Spleen (tissue), 11 donors: ENCODE results near the gene RGS7BP. TPM values are rescaled to one million over a fixed set of nuclear protein-coding genes. Genes with fewer than 3 reads are reported as not detected.

Experiments used
- DNase-seq: peaks from one replicate; pipeline ENCODE4 v3.0.0-alpha.2; 2020
- H3K27ac ChIP-seq, 8 donors: fragments of 200-600 bp; sonication (generic) in 7 of 8; 1 replicate in 4 of 8; 2 replicates in 4 of 8; pipeline versions ENCODE4 v1.5.0 to v1.8.0; 2016 to 2021; ENCODE audit warnings: inconsistent platforms in 4 of 8, mild to moderate bottlenecking in 4 of 8, moderate library complexity in 1 of 8
- H3K27me3 ChIP-seq, 7 donors: fragments of 200-600 bp; sonication (generic) in 6 of 7; replicated peaks in 1 of 7; 1 replicate in 4 of 7; 2 replicates in 3 of 7; pipeline versions ENCODE4 v1.5.0 to v1.8.0; 2016 to 2021; ENCODE audit warnings: inconsistent platforms in 3 of 7, mild to moderate bottlenecking in 1 of 7
- H3K36me3 ChIP-seq, 6 donors: fragments of 200-600 bp; sonication (generic) in 5 of 6; 1 replicate in 4 of 6; 2 replicates in 2 of 6; pipeline versions ENCODE4 v1.5.0 to v1.8.0; 2016 to 2021; ENCODE audit warnings: inconsistent platforms in 2 of 6
- H3K4me1 ChIP-seq, 6 donors: fragments of 200-600 bp; sonication (generic) in 5 of 6; 1 replicate in 3 of 6; 2 replicates in 3 of 6; pipeline versions ENCODE4 v1.5.0 to v1.8.0; 2016 to 2021; ENCODE audit warnings: inconsistent platforms in 3 of 6
- H3K4me3 ChIP-seq, 8 donors: fragments of 200-600 bp; sonication (generic) in 7 of 8; 1 replicate in 4 of 8; 2 replicates in 4 of 8; pipeline versions ENCODE4 v1.5.0 to v1.8.0; 2016 to 2021; ENCODE audit warnings: inconsistent platforms in 4 of 8, mild to moderate bottlenecking in 4 of 8, moderate library complexity in 2 of 8
- H3K9me3 ChIP-seq, 8 donors: fragments of 200-600 bp; sonication (generic) in 7 of 8; 1 replicate in 4 of 8; 2 replicates in 4 of 8; pipeline versions ENCODE4 v1.5.0 to v1.8.0; 2016 to 2021; ENCODE audit warnings: inconsistent platforms in 4 of 8
- POLR2A ChIP-seq, 3 donors: fragments of 450-650 bp; IDR thresholded peaks; one replicate each; pipeline ENCODE4 v1.5.1; 2017; ENCODE audit warnings: antibody characterized with exemption in 3 of 3, mild to moderate bottlenecking in 1 of 3
- POLR2AphosphoS5 ChIP-seq, 3 donors: sonication (generic); formaldehyde crosslinking; IDR thresholded peaks; one replicate each; pipeline ENCODE4 v1.5.1; 2017; ENCODE audit warnings: antibody characterized with exemption in 3 of 3
- WGBS, 5 donors: extraction: QIAGEN DNeasy Blood & Tissue Kit in 3 of 5; methylation state at CpG; one replicate each; pipeline versions ENCODE4 v1.1.5 to v1.1.7; 2013 to 2018; 5-methylcytosine and 5-hydroxymethylcytosine counted together
- intact Hi-C: fragments of 100-400 bp; cut with DNase I; formaldehyde crosslinking; loops from one replicate; pipeline ENCODE4 v1.15.0; 2023; ENCODE audit warnings: low total_unique reads
- polyA plus RNA-seq, 3 donors: library from polyadenylated mRNA; stranded (reverse); fragments of 200-250 nt; gene quantifications; one replicate each; pipeline ENCODE4 v1.2.1, GENCODE V29; 2013
- total RNA-seq, 7 donors: library from RNA; depleted of rRNA in 3 of 7; stranded (reverse); fragments of >200 nt in 3 of 7; fragmentation: NEBNext Ultra II Directional in 4 of 7; extraction: Animal tissue kit (Norgen Biotek cat#: 25700) in 4 of 7; gene quantifications; one replicate each; pipeline versions ENCODE4 v1.1.0 to v1.2.1, GENCODE V29; 2016 to 2021
- TF ChIP-seq, protein P1 (sequence below), 11 experiments: fragments of 200-600 bp in 7 of 11; fragments of 450-650 bp in 4 of 11; sonication (generic) in 4 of 11; IDR thresholded peaks in 8 of 11; conservative IDR thresholded peaks in 3 of 11; 1 replicate in 7 of 11; 2 replicates in 4 of 11; pipeline versions ENCODE4 v1.4.0 to v1.8.0; 2016 to 2021; ENCODE audit warnings: antibody characterized with exemption in 11 of 11, inconsistent platforms in 4 of 11, mild to moderate bottlenecking in 1 of 11
- donor health status: healthy with polysubstance abuse.
- donor health status: DM: no; HTN: no; CAD: no; lungs with moderate emphysema.
- donor health status: DM: no; HTN: no; CAD: no.
- donor health status: Bipolar disorder and iron deficiency.
- donor health status: healthy.
- donor health status: DM: no; HTN: no; CAD: no.
- donor health status: DM: yes; HTN: yes; CAD: no.

Gene RGS7BP
- total and polyA plus RNA-seq, 10 donors: 0.11 to 3.7 (median 0.73) TPM

DNA sequence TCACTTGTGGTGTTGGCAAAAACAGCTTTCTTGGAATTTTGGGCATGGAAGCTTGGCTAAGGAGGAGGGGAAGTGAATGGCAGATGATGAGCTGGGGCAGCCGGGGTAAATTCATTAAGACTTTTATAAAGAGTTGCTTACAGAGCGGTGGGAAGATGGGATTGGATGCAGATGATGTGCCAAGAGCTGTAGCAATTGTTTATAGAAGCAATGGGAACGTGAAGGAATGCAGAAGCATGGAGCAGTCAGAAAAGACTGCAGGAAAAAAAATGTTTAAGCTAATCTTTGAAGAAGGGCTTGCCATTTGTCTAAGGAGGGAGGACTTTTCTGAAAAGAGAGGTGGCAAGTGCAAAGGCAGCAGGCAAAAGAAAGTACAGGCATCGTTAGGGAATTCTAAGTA lies 97.9 kb downstream of the RGS7BP start:
- H3K27ac ChIP-seq: no peak overlapping the region
- 69 to 78% (median 72%) methylated on average over 4 of the region's 4 CpGs for WGBS, 5 donors
- no peaks in the 10 kb centered on the region for H3K27me3 ChIP-seq
- H3K9me3 ChIP-seq: no peaks in the 10 kb centered on the region
- H3K36me3 ChIP-seq: no peaks in the 10 kb centered on the region
- H3K4me1 ChIP-seq: no peaks in the 10 kb centered on the region
- intact Hi-C loops: no loop called here
- no peak for DNase-seq
- TF ChIP-seq, protein P1, sequence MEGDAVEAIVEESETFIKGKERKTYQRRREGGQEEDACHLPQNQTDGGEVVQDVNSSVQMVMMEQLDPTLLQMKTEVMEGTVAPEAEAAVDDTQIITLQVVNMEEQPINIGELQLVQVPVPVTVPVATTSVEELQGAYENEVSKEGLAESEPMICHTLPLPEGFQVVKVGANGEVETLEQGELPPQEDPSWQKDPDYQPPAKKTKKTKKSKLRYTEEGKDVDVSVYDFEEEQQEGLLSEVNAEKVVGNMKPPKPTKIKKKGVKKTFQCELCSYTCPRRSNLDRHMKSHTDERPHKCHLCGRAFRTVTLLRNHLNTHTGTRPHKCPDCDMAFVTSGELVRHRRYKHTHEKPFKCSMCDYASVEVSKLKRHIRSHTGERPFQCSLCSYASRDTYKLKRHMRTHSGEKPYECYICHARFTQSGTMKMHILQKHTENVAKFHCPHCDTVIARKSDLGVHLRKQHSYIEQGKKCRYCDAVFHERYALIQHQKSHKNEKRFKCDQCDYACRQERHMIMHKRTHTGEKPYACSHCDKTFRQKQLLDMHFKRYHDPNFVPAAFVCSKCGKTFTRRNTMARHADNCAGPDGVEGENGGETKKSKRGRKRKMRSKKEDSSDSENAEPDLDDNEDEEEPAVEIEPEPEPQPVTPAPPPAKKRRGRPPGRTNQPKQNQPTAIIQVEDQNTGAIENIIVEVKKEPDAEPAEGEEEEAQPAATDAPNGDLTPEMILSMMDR (IDR thresholded peaks at IDR 0.05 in 8 of 11, conservative IDR thresholded peaks at IDR 0.05 in 3 of 11): no peak
- TF ChIP-seq POLR2AphosphoS5 (IDR thresholded peaks at IDR 0.05) (no peak), POLR2A (IDR thresholded peaks at IDR 0.05) (no peak)
- no peak overlapping the region for H3K4me3 ChIP-seq

- H3K9me3 ChIP-seq: no peaks in the 10 kb centered on the region
- intact Hi-C loops: no loop called here
- no peak for DNase-seq
- TF ChIP-seq POLR2A (IDR thresholded peaks at IDR 0.05) (no peak), POLR2AphosphoS5 (IDR thresholded peaks at IDR 0.05) (no peak)
- TF ChIP-seq, protein P1 (IDR thresholded peaks at IDR 0.05 in 8 of 11, conservative IDR thresholded peaks at IDR 0.05 in 3 of 11): no peak
- no peak overlapping the region for H3K4me3 ChIP-seq
- peaks cover 0 to under 1% (median 0%) of the 10 kb centered on the region in 7 donors for H3K27me3 ChIP-seq
- H3K4me1 ChIP-seq: peaks cover 0 to 4% (median 0%) of the 10 kb centered on the region in 6 donors
- WGBS, 5 donors: 80 to 95% (median 88%) methylated on average over 1 of the region's 1 CpG
- H3K27ac ChIP-seq: no peak overlapping the region
- no peaks in the 10 kb centered on the region for H3K36me3 ChIP-seq
Measured at GRCh38 chr5:64606926-64607325, 101.1 kb downstream of the RGS7BP start.

DNA sequence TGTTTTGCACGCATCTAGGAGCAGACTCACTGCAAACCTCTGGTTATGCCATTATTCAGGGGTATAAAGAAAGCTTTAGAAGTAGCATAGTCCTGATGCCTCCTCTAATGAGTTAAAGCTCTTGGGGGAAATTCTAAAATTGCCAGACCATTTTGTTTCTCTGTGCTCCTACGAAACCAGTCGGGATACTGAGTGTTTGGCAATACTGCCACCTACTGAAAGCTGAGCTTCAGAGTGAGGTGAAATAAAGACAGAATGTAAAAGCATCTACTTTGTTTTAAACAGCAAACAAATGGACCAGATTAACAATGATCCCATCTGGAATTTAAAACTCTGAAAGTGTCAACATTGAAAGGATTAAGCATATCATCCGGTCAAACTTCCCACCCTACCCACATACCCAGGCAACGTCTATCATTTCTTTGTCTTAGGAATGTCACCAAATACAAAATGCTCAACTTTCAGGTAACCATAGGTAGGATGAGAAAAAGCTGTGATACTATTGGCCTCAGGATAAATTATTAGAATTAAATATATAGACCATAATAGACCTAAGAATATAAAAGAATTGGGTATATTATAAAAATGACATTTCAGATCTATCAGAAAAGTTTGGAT lies 106.6 kb downstream of the RGS7BP start:
- peaks cover 0 to 4% (median 0%) of the 10 kb centered on the region in 6 donors for H3K4me1 ChIP-seq
- WGBS, 5 donors: 21 to 26% (median 22%) methylated on average over 5 of the region's 5 CpGs
- H3K36me3 ChIP-seq: no peaks in the 10 kb centered on the region
- TF ChIP-seq, protein P1 (IDR thresholded peaks at IDR 0.05 in 8 of 11, conservative IDR thresholded peaks at IDR 0.05 in 3 of 11): peak in 7 of 11 experiments; percentile 31 to 51 (median 42)
- no peak for TF ChIP-seq POLR2AphosphoS5 (IDR thresholded peaks at IDR 0.05)
- no peaks in the 10 kb centered on the region for H3K9me3 ChIP-seq
- H3K27me3 ChIP-seq: peaks cover 0 to 11% (median 0%) of the 10 kb centered on the region in 7 donors
- no peak overlapping the region for H3K4me3 ChIP-seq
- no peak for DNase-seq
- intact Hi-C loops: loop anchor here (5.0 to 10.0 kb wide), 2 partner anchors 380 to 468 kb away; no protein-coding TSS in a partner anchor
- no peak overlapping the region for H3K27ac ChIP-seq

DNA sequence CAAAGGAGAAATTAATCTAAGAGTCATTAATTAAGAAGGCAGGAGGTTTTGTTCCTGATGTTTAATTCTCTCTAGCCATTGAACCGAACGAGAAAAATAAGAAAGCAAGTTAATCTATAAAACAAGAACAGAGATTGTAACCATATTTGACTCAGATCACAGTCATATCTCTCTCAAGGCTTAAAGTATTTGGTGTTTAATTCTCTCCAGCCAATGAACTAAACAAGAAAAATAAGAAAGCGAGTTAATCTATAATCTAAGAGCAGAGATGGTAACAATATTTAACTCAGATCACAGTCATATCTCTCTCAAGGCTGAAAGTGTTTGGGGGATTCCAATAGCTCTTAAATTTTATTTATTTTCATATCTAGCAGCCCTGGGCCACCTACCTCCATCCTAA lies 110.1 kb downstream of the RGS7BP start:
- 63 to 84% (median 75%) methylated on average over 3 of the region's 3 CpGs for WGBS, 5 donors
- no peaks in the 10 kb centered on the region for H3K4me1 ChIP-seq
- intact Hi-C loops: loop anchor here (10.0 kb wide), 1 partner anchor 471 kb away; no protein-coding TSS in a partner anchor
- no peaks in the 10 kb centered on the region for H3K9me3 ChIP-seq
- H3K4me3 ChIP-seq: no peak overlapping the region
- DNase-seq: no peak
- no peak overlapping the region for H3K27ac ChIP-seq
- no peaks in the 10 kb centered on the region for H3K36me3 ChIP-seq
- peaks cover 0 to 11% (median 0%) of the 10 kb centered on the region in 7 donors for H3K27me3 ChIP-seq
- TF ChIP-seq POLR2A (IDR thresholded peaks at IDR 0.05) (no peak), POLR2AphosphoS5 (IDR thresholded peaks at IDR 0.05) (no peak)
- TF ChIP-seq, protein P1 (IDR thresholded peaks at IDR 0.05 in 8 of 11, conservative IDR thresholded peaks at IDR 0.05 in 3 of 11): no peak
